Peyer's patch (tissue), 4 donors: ENCODE data around the gene UBE4B. TPM values are rescaled to one million over a fixed set of nuclear protein-coding genes. Genes with fewer than 3 reads are reported as not detected.

Experiments used
- DNase-seq, 3 donors: peaks; one replicate each; pipeline ENCODE4 v3.0.0-alpha.2; 2017 to 2019
- H3K27ac ChIP-seq, 4 donors: fragments of 200-600 bp; sonication (generic); one replicate each; pipeline ENCODE4 v1.5.1; 2016 to 2019
- H3K27me3 ChIP-seq, 2 donors: fragments of 200-600 bp; sonication (generic); one replicate each; pipeline ENCODE4 v1.5.1; 2019
- H3K36me3 ChIP-seq, 3 donors: fragments of 200-600 bp; sonication (generic); one replicate each; pipeline ENCODE4 v1.5.1; 2016 to 2019
- H3K4me1 ChIP-seq, 4 donors: fragments of 200-600 bp; sonication (generic); one replicate each; pipeline ENCODE4 v1.5.1; 2016 to 2019
- H3K4me3 ChIP-seq, 4 donors: fragments of 200-600 bp; sonication (generic); 1 replicate in 3 of 4; 2 replicates in 1 of 4; pipeline ENCODE4 v1.5.1; 2016 to 2019; ENCODE audit warnings: mild to moderate bottlenecking in 1 of 4
- H3K9me3 ChIP-seq, 4 donors: fragments of 200-600 bp; sonication (generic); one replicate each; pipeline ENCODE4 v1.5.1; 2016 to 2019; ENCODE audit warnings: mild to moderate bottlenecking in 1 of 4
- CTCF ChIP-seq, 6 experiments: fragments of 450-650 bp in 4 of 6; fragments of 200-600 bp in 2 of 6; sonication (generic) in 1 of 6; IDR thresholded peaks; one replicate each; pipeline ENCODE4 v1.5.1; 2017 to 2019; ENCODE audit warnings: antibody characterized with exemption in 6 of 6, mild to moderate bottlenecking in 3 of 6, moderate library complexity in 1 of 6
- POLR2A ChIP-seq, 2 donors: fragments of 450-650 bp; IDR thresholded peaks; one replicate each; pipeline ENCODE4 v1.5.1; 2017; ENCODE audit warnings: antibody characterized with exemption in 2 of 2, mild to moderate bottlenecking in 2 of 2, moderate library complexity in 2 of 2
- total RNA-seq, 4 donors: library from RNA; depleted of rRNA; stranded (reverse); fragments of >200 nt; gene quantifications; one replicate each; pipeline ENCODE4 v1.1.0, GENCODE V29; 2016

The UBE4B gene
- total RNA-seq, 4 donors from 2014 or later = 40.3 to 102 (median 67.8) TPM

GRCh38 chr1:10045480-10046355, 13.0 kb downstream of the UBE4B start:
- Histone ChIP-seq H3K9me3 (no peaks in the 10 kb centered on the region), H3K27me3 (no peaks in the 10 kb centered on the region), H3K36me3 (peaks cover 0 to 24% (median 0%) of the 10 kb centered on the region in 3 donors), H3K4me3 (no peak overlapping the region), H3K4me1 (peaks cover 0 to 9% (median 0%) of the 10 kb centered on the region in 4 donors), H3K27ac (no peak overlapping the region)
- TF ChIP-seq POLR2A (IDR thresholded peaks at IDR 0.05) (no peak), CTCF (IDR thresholded peaks at IDR 0.05) (no peak)
- DNase-seq = no peak

DNA sequence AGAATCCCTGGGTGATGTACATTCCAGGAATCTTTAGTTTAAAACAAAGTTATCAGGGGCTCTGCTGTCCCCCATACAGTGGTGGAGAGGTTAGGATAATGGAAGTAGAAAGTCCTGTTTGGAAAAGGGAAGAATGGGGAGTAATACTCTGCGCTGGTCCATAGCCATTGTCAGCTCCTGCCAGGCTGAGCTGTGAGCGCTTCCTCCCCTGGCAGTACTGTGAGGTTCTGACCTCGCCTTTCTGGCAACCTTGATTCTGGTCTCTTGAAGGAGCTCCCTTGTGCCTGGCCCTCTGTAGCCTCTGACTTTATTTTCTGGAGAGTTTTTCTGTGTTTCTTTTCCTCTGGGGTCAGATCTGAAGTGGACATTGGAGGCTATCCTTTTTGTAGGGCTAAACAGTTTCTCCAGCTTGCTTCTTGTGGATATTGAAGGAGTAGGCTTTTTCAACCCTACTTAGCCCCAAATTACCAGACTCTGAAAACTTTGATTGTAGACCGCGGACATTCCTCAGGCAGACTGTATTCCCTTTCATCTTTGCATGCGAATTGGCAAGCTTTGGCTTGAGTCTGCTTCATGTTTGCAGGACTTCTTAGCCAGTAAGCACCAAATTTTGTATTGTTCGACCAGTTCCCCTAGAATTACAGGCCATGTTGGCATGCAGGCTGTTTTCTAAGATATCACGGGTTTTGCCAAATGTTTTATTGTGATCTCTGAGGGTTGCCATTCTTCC, 13.8 kb downstream of the UBE4B start:
- Histone ChIP-seq H3K27ac (no peak overlapping the region), H3K9me3 (no peaks in the 10 kb centered on the region), H3K4me3 (no peak overlapping the region), H3K27me3 (no peaks in the 10 kb centered on the region), H3K4me1 (peaks cover 0 to 9% (median 0%) of the 10 kb centered on the region in 4 donors), H3K36me3 (peaks cover 0 to 21% (median 0%) of the 10 kb centered on the region in 3 donors)
- no peak for TF ChIP-seq CTCF (IDR thresholded peaks at IDR 0.05)
- DNase-seq = no peak

GRCh38 chr1:10048601-10049000, 15.8 kb downstream of the UBE4B start:
- H3K4me3 ChIP-seq = no peak overlapping the region
- TF ChIP-seq CTCF (IDR thresholded peaks at IDR 0.05) = no peak
- TF ChIP-seq POLR2A (IDR thresholded peaks at IDR 0.05) = no peak
- H3K27ac ChIP-seq = no peak overlapping the region
- peaks cover 0 to 9% (median 0%) of the 10 kb centered on the region in 4 donors for H3K4me1 ChIP-seq
- H3K27me3 ChIP-seq = no peaks in the 10 kb centered on the region
- no peak for DNase-seq
- no peaks in the 10 kb centered on the region for H3K9me3 ChIP-seq
- H3K36me3 ChIP-seq = peaks cover 0 to 13% (median 0%) of the 10 kb centered on the region in 3 donors

GRCh38 chr1:10050611-10051010, 17.9 kb downstream of the UBE4B start:
- peaks cover 0 to 8% (median 0%) of the 10 kb centered on the region in 4 donors for H3K4me1 ChIP-seq
- H3K27ac ChIP-seq = no peak overlapping the region
- no peaks in the 10 kb centered on the region for H3K27me3 ChIP-seq
- TF ChIP-seq CTCF (IDR thresholded peaks at IDR 0.05) (no peak), POLR2A (IDR thresholded peaks at IDR 0.05) (no peak)
- peaks cover 0 to 13% (median 0%) of the 10 kb centered on the region in 3 donors for H3K36me3 ChIP-seq
- H3K4me3 ChIP-seq = no peak overlapping the region
- H3K9me3 ChIP-seq = no peaks in the 10 kb centered on the region
- DNase-seq = no peak

- Histone ChIP-seq H3K27me3 (no peaks in the 10 kb centered on the region), H3K27ac (no peak overlapping the region), H3K9me3 (no peaks in the 10 kb centered on the region), H3K4me3 (no peak overlapping the region), H3K4me1 (peaks cover 0 to 9% (median 0%) of the 10 kb centered on the region in 4 donors), H3K36me3 (peaks cover 0 to 13% (median 0%) of the 10 kb centered on the region in 3 donors)
- no peak for TF ChIP-seq CTCF (IDR thresholded peaks at IDR 0.05)
- TF ChIP-seq POLR2A (IDR thresholded peaks at IDR 0.05) = no peak
- DNase-seq = no peak
These were observed 18.9 kb downstream of the UBE4B start for GRCh38 chr1:10051656-10052055.
